GM06990 (cell line): ENCODE results near the gene KBTBD4.

ENCODE experiments used
- DNase-seq: peaks from one replicate; pipeline ENCODE4 v3.0.0-alpha.2; 2011; ENCODE audit not compliant: insufficient read length; ENCODE audit errors: extremely low read depth
- H3K27me3 ChIP-seq: replicated peaks from 2 replicates; pipeline ENCODE4 v1.6.0; 2011; ENCODE audit warnings: low read length; ENCODE audit not compliant: control insufficient read depth, insufficient read depth
- H3K36me3 ChIP-seq: 2 replicates; pipeline ENCODE4 v1.5.1; 2011; ENCODE audit warnings: low read length; ENCODE audit not compliant: control insufficient read depth, insufficient read depth
- H3K4me3 ChIP-seq: replicated peaks from 2 replicates; pipeline ENCODE4 v1.5.1; 2011; ENCODE audit warnings: low read depth, mild to moderate bottlenecking, control low read depth, low read length
- TF ChIP-seq, protein P1 (sequence below): IDR thresholded peaks from 2 replicates; pipeline ENCODE4 v1.5.1; 2011; ENCODE audit warnings: low read length, control low read depth, mild to moderate bottlenecking, inconsistent platforms; ENCODE audit not compliant: insufficient read depth, poor library complexity, severe bottlenecking

Gene KBTBD4

GRCh38 chr11:47586098-47586855, 7.5 kb upstream of the KBTBD4 start, which contains the start of gene FAM180B:
TSS of gene FAM180B (plus strand) at chr11:47586678. CDS start at chr11:47586769, 91 bp downstream.
- H3K36me3 ChIP-seq, result peaks cover 23% of the 10 kb centered on the region

DNA sequence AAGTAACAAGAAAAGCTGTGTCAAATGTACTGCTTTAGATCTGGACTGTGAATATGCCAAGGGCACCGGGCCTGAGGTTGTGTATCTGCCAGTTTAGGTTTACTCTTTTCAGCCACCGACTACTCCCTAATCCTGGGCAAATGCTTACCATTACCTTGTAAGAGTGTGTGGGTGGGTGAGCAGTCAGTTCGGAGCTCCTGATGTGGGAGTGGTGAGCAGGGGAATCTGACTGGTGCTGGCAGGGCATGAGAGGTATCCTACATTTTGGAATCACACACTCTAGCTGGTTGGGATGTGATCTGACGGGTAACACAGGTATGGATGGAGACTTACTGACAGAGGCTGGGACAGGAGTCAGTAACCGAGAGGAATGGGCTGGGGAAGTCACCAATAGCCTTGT, 5.1 kb upstream of the KBTBD4 start:
- Histone ChIP-seq H3K36me3 (peaks cover 26% of the 10 kb centered on the region), H3K4me3 (no peak overlapping the region), H3K27me3 (no peaks in the 10 kb centered on the region)
- no peak for DNase-seq
- TF ChIP-seq, protein P1, sequence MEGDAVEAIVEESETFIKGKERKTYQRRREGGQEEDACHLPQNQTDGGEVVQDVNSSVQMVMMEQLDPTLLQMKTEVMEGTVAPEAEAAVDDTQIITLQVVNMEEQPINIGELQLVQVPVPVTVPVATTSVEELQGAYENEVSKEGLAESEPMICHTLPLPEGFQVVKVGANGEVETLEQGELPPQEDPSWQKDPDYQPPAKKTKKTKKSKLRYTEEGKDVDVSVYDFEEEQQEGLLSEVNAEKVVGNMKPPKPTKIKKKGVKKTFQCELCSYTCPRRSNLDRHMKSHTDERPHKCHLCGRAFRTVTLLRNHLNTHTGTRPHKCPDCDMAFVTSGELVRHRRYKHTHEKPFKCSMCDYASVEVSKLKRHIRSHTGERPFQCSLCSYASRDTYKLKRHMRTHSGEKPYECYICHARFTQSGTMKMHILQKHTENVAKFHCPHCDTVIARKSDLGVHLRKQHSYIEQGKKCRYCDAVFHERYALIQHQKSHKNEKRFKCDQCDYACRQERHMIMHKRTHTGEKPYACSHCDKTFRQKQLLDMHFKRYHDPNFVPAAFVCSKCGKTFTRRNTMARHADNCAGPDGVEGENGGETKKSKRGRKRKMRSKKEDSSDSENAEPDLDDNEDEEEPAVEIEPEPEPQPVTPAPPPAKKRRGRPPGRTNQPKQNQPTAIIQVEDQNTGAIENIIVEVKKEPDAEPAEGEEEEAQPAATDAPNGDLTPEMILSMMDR, result no peak

More at GRCh38 chr11:47586098-47586855, 7.5 kb upstream of the KBTBD4 start, which contains the start of gene FAM180B:
- TF ChIP-seq, protein P1, result no peak
- no peak for DNase-seq
- Histone ChIP-seq H3K4me3 (no peak within 1 kb of the TSS), H3K27me3 (no peaks in the 10 kb centered on the region)

- Histone ChIP-seq H3K27me3 (no peaks in the 10 kb centered on the region), H3K4me3 (peak overlapping the region; percentile 75), H3K36me3 (peaks cover 24% of the 10 kb centered on the region)
- TF ChIP-seq, protein P1, result no peak
- no peak for DNase-seq
These were observed 1.2 kb downstream of the KBTBD4 start for GRCh38 chr11:47577460-47578041.

GRCh38 chr11:47573321-47573720, 5.4 kb downstream of the KBTBD4 start:
- TF ChIP-seq, protein P1, result no peak
- no peak for DNase-seq
- Histone ChIP-seq H3K27me3 (no peaks in the 10 kb centered on the region), H3K4me3 (no peak overlapping the region), H3K36me3 (peaks cover 19% of the 10 kb centered on the region)

DNA sequence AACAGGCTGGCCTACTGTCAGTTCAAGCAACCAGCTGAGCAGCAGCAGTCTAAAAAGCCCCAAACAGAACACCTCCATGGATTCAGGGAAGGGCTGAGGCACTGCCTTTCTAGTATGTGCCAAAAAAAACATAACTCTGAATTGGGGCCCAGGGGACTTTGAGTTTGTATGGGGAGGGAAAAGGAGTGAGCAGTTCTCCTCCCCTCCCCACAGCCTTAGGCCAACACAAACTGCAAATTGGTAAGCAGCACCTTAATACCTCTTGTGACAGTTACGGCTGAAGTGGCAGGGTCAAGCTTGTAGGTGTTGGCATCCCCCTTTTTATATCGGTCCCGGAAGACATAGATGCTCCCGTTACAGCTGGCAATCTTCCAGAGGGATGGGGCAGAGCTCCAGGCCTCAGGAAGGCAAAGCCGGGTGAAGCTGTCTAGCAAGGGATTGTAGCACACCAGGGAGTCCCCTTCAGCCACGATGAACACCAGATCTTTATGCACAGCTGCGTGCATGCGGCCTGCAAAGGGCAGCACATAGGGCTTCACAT, 6.0 kb downstream of the KBTBD4 start:
- H3K36me3 ChIP-seq, result peaks cover 19% of the 10 kb centered on the region
- H3K27me3 ChIP-seq, result no peaks in the 10 kb centered on the region
- H3K4me3 ChIP-seq, result no peak overlapping the region
- TF ChIP-seq, protein P1, result no peak
- no peak for DNase-seq
